ENCODE results near the gene HDAC9.
A peak's percentile ranks its signal among the peaks of the same experiment; 100 is the strongest.

The HDAC9 gene

GRCh38 chr7:18610331-18610948 lies 114.9 kb downstream of the HDAC9 start:
- Histone ChIP-seq H3K9me3 (ENCODE audit: control insufficient read depth, low read length) (peaks cover 6% of the 10 kb centered on the region), H3K27me3 (replicated peaks; ENCODE audit: control insufficient read depth, insufficient read depth, low read length) (no peaks in the 10 kb centered on the region), H3K9ac (ENCODE audit: low read length) (no peak overlapping the region), H3K4me3 (ENCODE audit: low read length) (no peak overlapping the region), H3K36me3 (ENCODE audit: control insufficient read depth, insufficient read depth, low read length, severe bottlenecking) (peaks cover 9% of the 10 kb centered on the region), H3K4me1 (ENCODE audit: control insufficient read depth, insufficient read depth, low read length) (no peaks in the 10 kb centered on the region)
- peak; percentile 10 for DNase-seq (ENCODE audit: low read depth)

GRCh38 chr7:18614841-18615240 lies 119.3 kb downstream of the HDAC9 start:
- Histone ChIP-seq H3K9ac (ENCODE audit: low read length) (no peak overlapping the region), H3K9me3 (ENCODE audit: control insufficient read depth, low read length) (no peaks in the 10 kb centered on the region), H3K27me3 (replicated peaks; ENCODE audit: control insufficient read depth, insufficient read depth, low read length) (no peaks in the 10 kb centered on the region), H3K36me3 (ENCODE audit: control insufficient read depth, insufficient read depth, low read length, severe bottlenecking) (peaks cover 7% of the 10 kb centered on the region), H3K4me1 (ENCODE audit: control insufficient read depth, insufficient read depth, low read length) (peaks cover 4% of the 10 kb centered on the region), H3K4me3 (ENCODE audit: low read length) (no peak overlapping the region)
- no peak for DNase-seq (ENCODE audit: low read depth)

- no peaks in the 10 kb centered on the region for H3K27me3 ChIP-seq (replicated peaks; ENCODE audit: control insufficient read depth, insufficient read depth, low read length)
- H3K4me1 ChIP-seq (ENCODE audit: control insufficient read depth, insufficient read depth, low read length): peaks cover 4% of the 10 kb centered on the region
- no peak for DNase-seq (ENCODE audit: low read depth)
- no peak overlapping the region for H3K4me3 ChIP-seq (ENCODE audit: low read length)
- H3K36me3 ChIP-seq (ENCODE audit: control insufficient read depth, insufficient read depth, low read length, severe bottlenecking): peaks cover 3% of the 10 kb centered on the region
- H3K9ac ChIP-seq (ENCODE audit: low read length): no peak overlapping the region
- H3K9me3 ChIP-seq (ENCODE audit: control insufficient read depth, low read length): no peaks in the 10 kb centered on the region
Observed at GRCh38 chr7:18619311-18619710, 123.8 kb downstream of the HDAC9 start.

- Histone ChIP-seq H3K9ac (ENCODE audit: low read length) (no peak overlapping the region), H3K4me3 (ENCODE audit: low read length) (no peak overlapping the region), H3K27me3 (replicated peaks; ENCODE audit: control insufficient read depth, insufficient read depth, low read length) (no peaks in the 10 kb centered on the region), H3K9me3 (ENCODE audit: control insufficient read depth, low read length) (no peaks in the 10 kb centered on the region), H3K4me1 (ENCODE audit: control insufficient read depth, insufficient read depth, low read length) (peaks cover 22% of the 10 kb centered on the region), H3K36me3 (ENCODE audit: control insufficient read depth, insufficient read depth, low read length, severe bottlenecking) (no peaks in the 10 kb centered on the region)
- no peak for DNase-seq (ENCODE audit: low read depth)
Observed at GRCh38 chr7:18623389-18623788, 127.8 kb downstream of the HDAC9 start.

- Histone ChIP-seq H3K4me3 (ENCODE audit: low read length) (no peak overlapping the region), H3K9ac (ENCODE audit: low read length) (no peak overlapping the region), H3K27me3 (replicated peaks; ENCODE audit: control insufficient read depth, insufficient read depth, low read length) (no peaks in the 10 kb centered on the region), H3K9me3 (ENCODE audit: control insufficient read depth, low read length) (no peaks in the 10 kb centered on the region), H3K4me1 (ENCODE audit: control insufficient read depth, insufficient read depth, low read length) (peaks cover 18% of the 10 kb centered on the region), H3K36me3 (ENCODE audit: control insufficient read depth, insufficient read depth, low read length, severe bottlenecking) (no peaks in the 10 kb centered on the region)
- DNase-seq (ENCODE audit: low read depth): no peak
Observed at GRCh38 chr7:18624459-18624858, 128.9 kb downstream of the HDAC9 start.

GRCh38 chr7:18626086-18626485 lies 130.5 kb downstream of the HDAC9 start:
- no peak for DNase-seq (ENCODE audit: low read depth)
- H3K4me3 ChIP-seq (ENCODE audit: low read length): no peak overlapping the region
- no peaks in the 10 kb centered on the region for H3K9me3 ChIP-seq (ENCODE audit: control insufficient read depth, low read length)
- H3K4me1 ChIP-seq (ENCODE audit: control insufficient read depth, insufficient read depth, low read length): peaks cover 18% of the 10 kb centered on the region
- no peaks in the 10 kb centered on the region for H3K27me3 ChIP-seq (replicated peaks; ENCODE audit: control insufficient read depth, insufficient read depth, low read length)
- H3K36me3 ChIP-seq (ENCODE audit: control insufficient read depth, insufficient read depth, low read length, severe bottlenecking): no peaks in the 10 kb centered on the region
- peak overlapping the region; percentile 53 for H3K9ac ChIP-seq (ENCODE audit: low read length)

GRCh38 chr7:18626717-18627116 lies 131.2 kb downstream of the HDAC9 start:
- Histone ChIP-seq H3K9me3 (ENCODE audit: control insufficient read depth, low read length) (no peaks in the 10 kb centered on the region), H3K9ac (ENCODE audit: low read length) (peak overlapping the region; percentile 53), H3K36me3 (ENCODE audit: control insufficient read depth, insufficient read depth, low read length, severe bottlenecking) (no peaks in the 10 kb centered on the region), H3K27me3 (replicated peaks; ENCODE audit: control insufficient read depth, insufficient read depth, low read length) (no peaks in the 10 kb centered on the region), H3K4me3 (ENCODE audit: low read length) (peak overlapping the region; percentile 11), H3K4me1 (ENCODE audit: control insufficient read depth, insufficient read depth, low read length) (peaks cover 18% of the 10 kb centered on the region)
- peak; percentile 59 for DNase-seq (ENCODE audit: low read depth)

GRCh38 chr7:18637516-18637915 lies 142.0 kb downstream of the HDAC9 start:
- H3K4me1 ChIP-seq (ENCODE audit: control insufficient read depth, insufficient read depth, low read length): peaks cover 22% of the 10 kb centered on the region
- no peaks in the 10 kb centered on the region for H3K9me3 ChIP-seq (ENCODE audit: control insufficient read depth, low read length)
- no peak overlapping the region for H3K9ac ChIP-seq (ENCODE audit: low read length)
- DNase-seq (ENCODE audit: low read depth): no peak
- H3K4me3 ChIP-seq (ENCODE audit: low read length): no peak overlapping the region
- H3K27me3 ChIP-seq (replicated peaks; ENCODE audit: control insufficient read depth, insufficient read depth, low read length): no peaks in the 10 kb centered on the region
- no peaks in the 10 kb centered on the region for H3K36me3 ChIP-seq (ENCODE audit: control insufficient read depth, insufficient read depth, low read length, severe bottlenecking)

GRCh38 chr7:18638594-18639452 lies 143.3 kb downstream of the HDAC9 start:
- peak overlapping the region; percentile 37 for H3K4me3 ChIP-seq (ENCODE audit: low read length)
- DNase-seq (ENCODE audit: low read depth): peak; percentile 72
- no peaks in the 10 kb centered on the region for H3K9me3 ChIP-seq (ENCODE audit: control insufficient read depth, low read length)
- no peaks in the 10 kb centered on the region for H3K27me3 ChIP-seq (replicated peaks; ENCODE audit: control insufficient read depth, insufficient read depth, low read length)
- H3K9ac ChIP-seq (ENCODE audit: low read length): peak overlapping the region; percentile 69
- peaks cover 30% of the 10 kb centered on the region for H3K4me1 ChIP-seq (ENCODE audit: control insufficient read depth, insufficient read depth, low read length)
- H3K36me3 ChIP-seq (ENCODE audit: control insufficient read depth, insufficient read depth, low read length, severe bottlenecking): no peaks in the 10 kb centered on the region

- peak overlapping the region; percentile 57 for H3K9ac ChIP-seq (ENCODE audit: low read length)
- H3K4me1 ChIP-seq (ENCODE audit: control insufficient read depth, insufficient read depth, low read length): peaks cover 31% of the 10 kb centered on the region
- peak overlapping the region; percentile 9 for H3K4me3 ChIP-seq (ENCODE audit: low read length)
- no peak for DNase-seq (ENCODE audit: low read depth)
- H3K27me3 ChIP-seq (replicated peaks; ENCODE audit: control insufficient read depth, insufficient read depth, low read length): no peaks in the 10 kb centered on the region
- H3K9me3 ChIP-seq (ENCODE audit: control insufficient read depth, low read length): no peaks in the 10 kb centered on the region
- no peaks in the 10 kb centered on the region for H3K36me3 ChIP-seq (ENCODE audit: control insufficient read depth, insufficient read depth, low read length, severe bottlenecking)
Observed at GRCh38 chr7:18639711-18640110, 144.2 kb downstream of the HDAC9 start.

GRCh38 chr7:18644981-18645380 lies 149.4 kb downstream of the HDAC9 start:
- Histone ChIP-seq H3K27me3 (replicated peaks; ENCODE audit: control insufficient read depth, insufficient read depth, low read length) (no peaks in the 10 kb centered on the region), H3K4me1 (ENCODE audit: control insufficient read depth, insufficient read depth, low read length) (peaks cover 10% of the 10 kb centered on the region), H3K36me3 (ENCODE audit: control insufficient read depth, insufficient read depth, low read length, severe bottlenecking) (peaks cover 11% of the 10 kb centered on the region), H3K9ac (ENCODE audit: low read length) (no peak overlapping the region), H3K9me3 (ENCODE audit: control insufficient read depth, low read length) (no peaks in the 10 kb centered on the region), H3K4me3 (ENCODE audit: low read length) (no peak overlapping the region)
- no peak for DNase-seq (ENCODE audit: low read depth)
